WERI-Rb-1 (cell line): ENCODE measurements around the gene PSAP.

Experiments used
- DNase-seq: peaks from one replicate; pipeline ENCODE4 v3.0.0-alpha.2; 2020
- H3K27ac ChIP-seq: fragments of 250-450 bp; sonication (Bioruptor Pico); 2 replicates; pipeline ENCODE4 v1.5.1; 2020; ENCODE audit warnings: mild to moderate bottlenecking, moderate library complexity
- H3K27me3 ChIP-seq: fragments of 250-450 bp; sonication (Bioruptor Pico); 2 replicates; pipeline ENCODE4 v1.5.1; 2021; ENCODE audit warnings: mild to moderate bottlenecking, low read depth, moderate library complexity; ENCODE audit not compliant: insufficient read depth, severe bottlenecking
- H3K36me3 ChIP-seq: fragments of 250-450 bp; sonication (Bioruptor Pico); 2 replicates; pipeline ENCODE4 v1.5.1; 2020; ENCODE audit warnings: mild to moderate bottlenecking, moderate library complexity
- H3K4me3 ChIP-seq: 2 replicates; pipeline ENCODE4 v1.5.1; 2011; ENCODE audit warnings: low read depth, mild to moderate bottlenecking, control low read depth, low read length
- H3K9me3 ChIP-seq: fragments of 250-450 bp; sonication (Bioruptor Pico); 2 replicates; pipeline ENCODE4 v1.5.1; 2021; ENCODE audit warnings: mild to moderate bottlenecking, moderate library complexity; ENCODE audit not compliant: severe bottlenecking
- CTCF ChIP-seq: IDR thresholded peaks from 2 replicates; pipeline ENCODE4 v1.5.1; 2011; ENCODE audit warnings: low read depth, mild to moderate bottlenecking, control low read depth, inconsistent platforms, low read length

PSAP gene

DNA sequence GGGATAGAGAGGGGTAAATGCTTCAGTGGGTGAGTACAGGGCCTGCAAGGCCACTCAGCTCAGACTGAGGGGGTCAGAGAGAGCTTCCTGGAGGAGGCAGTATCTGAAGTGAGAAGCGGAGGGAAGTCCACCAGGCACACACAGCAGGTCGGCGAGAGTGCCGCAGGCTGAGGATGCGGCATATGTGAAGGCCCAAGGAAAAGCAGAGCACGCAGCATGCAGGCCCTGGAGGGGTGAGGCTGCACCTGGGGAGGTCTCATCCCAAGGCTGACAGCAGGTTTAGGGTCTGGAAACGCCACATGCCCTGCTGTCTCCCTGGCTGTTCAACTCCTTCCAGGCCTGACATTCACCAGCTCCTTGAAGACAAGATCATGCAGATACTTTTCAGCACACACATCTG is 40.4 kb upstream of the PSAP start:
- no peaks in the 10 kb centered on the region for H3K36me3 ChIP-seq
- no peak for DNase-seq
- no peaks in the 10 kb centered on the region for H3K9me3 ChIP-seq
- H3K4me3 ChIP-seq, result no peak overlapping the region
- H3K27me3 ChIP-seq, result no peaks in the 10 kb centered on the region
- no peak overlapping the region for H3K27ac ChIP-seq
- TF ChIP-seq CTCF, result no peak

DNA sequence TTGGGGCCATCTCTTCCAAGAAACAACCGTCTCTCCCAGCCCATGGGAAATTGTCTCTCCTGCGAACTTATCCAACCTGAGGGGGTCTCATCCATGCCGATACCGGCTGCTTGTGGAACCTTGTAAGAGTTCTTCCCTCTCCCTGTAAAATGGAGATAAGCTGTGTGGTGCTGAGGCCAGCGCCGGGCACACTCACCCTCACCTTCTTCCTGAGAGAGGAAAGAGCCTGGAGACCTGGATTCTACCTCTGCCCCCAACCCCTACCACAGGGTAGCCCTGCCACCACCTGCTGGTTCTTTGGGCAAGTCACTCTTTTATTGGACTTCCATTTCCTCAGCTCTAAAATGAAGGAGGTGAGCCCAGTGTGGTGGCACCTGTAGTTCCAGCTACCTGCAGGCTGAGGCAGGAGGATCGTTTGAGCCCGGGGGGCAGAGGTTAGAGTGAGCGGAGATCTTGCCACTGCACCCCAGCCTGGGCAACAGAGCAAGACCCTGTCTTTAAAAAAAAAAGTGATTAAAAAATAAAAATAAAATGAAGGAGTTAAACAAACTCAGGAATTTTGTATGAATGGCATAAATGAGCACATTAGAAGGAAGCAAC is 38.4 kb upstream of the PSAP start:
- DNase-seq, result no peak

GRCh38 chr10:71888623-71889387 is 37.8 kb upstream of the PSAP start:
- H3K27ac ChIP-seq, result peak overlapping the region; percentile 63
- peak; percentile 46 for TF ChIP-seq CTCF
- H3K36me3 ChIP-seq, result no peaks in the 10 kb centered on the region
- no peaks in the 10 kb centered on the region for H3K9me3 ChIP-seq
- H3K4me3 ChIP-seq, result peak overlapping the region; percentile 67
- DNase-seq, result peak; percentile 81
- H3K27me3 ChIP-seq, result no peaks in the 10 kb centered on the region

More for the DNA sequence above, 38.4 kb upstream of the PSAP start:
- H3K9me3 ChIP-seq, result no peaks in the 10 kb centered on the region
- H3K27me3 ChIP-seq, result no peaks in the 10 kb centered on the region
- H3K4me3 ChIP-seq, result peak overlapping the region; percentile 67
- H3K27ac ChIP-seq, result peak overlapping the region; percentile 49
- no peak for TF ChIP-seq CTCF
- H3K36me3 ChIP-seq, result no peaks in the 10 kb centered on the region

GRCh38 chr10:71888248-71888622 is 37.2 kb upstream of the PSAP start:
- peak overlapping the region; percentile 67 for H3K4me3 ChIP-seq
- no peaks in the 10 kb centered on the region for H3K27me3 ChIP-seq
- no peak for TF ChIP-seq CTCF
- no peaks in the 10 kb centered on the region for H3K36me3 ChIP-seq
- no peaks in the 10 kb centered on the region for H3K9me3 ChIP-seq
- H3K27ac ChIP-seq, result peak overlapping the region; percentile 63
- no peak for DNase-seq

DNA sequence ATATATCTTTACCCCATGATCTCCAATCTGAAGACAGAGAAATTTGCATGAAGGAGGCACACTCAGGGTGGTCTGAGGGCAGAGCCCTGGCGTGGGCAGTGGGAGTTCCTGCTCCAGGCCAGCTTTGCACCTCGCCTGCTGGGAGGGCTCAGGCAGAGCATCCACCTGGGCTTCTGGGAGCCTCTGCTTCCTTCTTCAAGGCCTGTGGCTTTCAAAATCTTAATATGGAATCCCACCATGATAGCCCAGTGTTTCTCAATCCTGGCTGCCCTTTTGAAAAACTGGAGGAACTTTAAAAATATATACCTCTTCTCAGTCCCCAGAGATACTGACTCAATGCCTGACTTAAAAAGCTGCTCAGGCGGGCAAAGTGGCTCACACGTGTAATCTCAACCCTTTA is 36.7 kb upstream of the PSAP start:
- Histone ChIP-seq H3K36me3 (no peaks in the 10 kb centered on the region), H3K27ac (no peak overlapping the region), H3K9me3 (no peaks in the 10 kb centered on the region), H3K27me3 (no peaks in the 10 kb centered on the region), H3K4me3 (no peak overlapping the region)
- DNase-seq, result no peak
- no peak for TF ChIP-seq CTCF
